HCT116 (cell line): ENCODE measurements around the gene RCAN3. TPM values are rescaled to one million over a fixed set of nuclear protein-coding genes. Genes with fewer than 3 reads are reported as not detected.

ENCODE experiments used
- ATAC-seq: fragments of 200-7000 bp; cut with Tn5 transposase; 2 replicates; pipeline ENCODE4 v1.9.1; 2020; ENCODE audit warnings: mild to moderate bottlenecking, moderate library complexity
- BruUV-seq: library from RNA; stranded (reverse); fragments of 400-500 nt; replicated peaks from 2 replicates; lab custom pipeline; 2021; lab: Mats Ljungman, UMichigan
- CTCF ChIA-PET: fragments of 300-600 bp; sonication (Branson Sonifier 250); formaldehyde crosslinking; loops from one replicate; lab custom pipeline; 2021; ENCODE audit warnings: antibody characterized with exemption; lab: Charles Lee
- POLR2A ChIA-PET: fragments of 300-600, 350-600 bp; sonication (Branson Sonifier 250); formaldehyde crosslinking; loops from one replicate; lab custom pipeline; 2021; ENCODE audit warnings: antibody characterized with exemption; lab: Charles Lee
- RAD21 ChIA-PET, 2 experiments: fragments of 300-600 bp; sonication (Branson Sonifier 250); formaldehyde crosslinking; loops; one replicate each; lab custom pipeline; 2023; ENCODE audit warnings: low total read pairs in 2 of 2; ENCODE audit not compliant: uncharacterized antibody in 2 of 2, unreplicated experiment in 2 of 2, low non-redundant PET in 1 of 2; lab: Charles Lee
- DNase-seq: peaks from one replicate; pipeline ENCODE4 v3.0.0-alpha.2; 2010; ENCODE audit warnings: low read depth, low spot score
- H2AFZ ChIP-seq: fragments of 200-600 bp; shearing (Covaris generic), sonication (generic); 2 replicates; pipeline ENCODE4 v1.6.1; 2017; ENCODE audit warnings: low read depth, mixed run types, mixed read lengths, antibody characterized with exemption, low read length; ENCODE audit not compliant: poor library complexity, severe bottlenecking
- H3K27ac ChIP-seq: 2 replicates; pipeline ENCODE4 v1.5.1; 2012; ENCODE audit warnings: low read depth, low read length
- H3K27me3 ChIP-seq: fragments of 200-600 bp; sonication (generic); 2 replicates; pipeline ENCODE4 v1.6.1; 2016; ENCODE audit warnings: mixed run types, low read length, mixed read lengths; ENCODE audit not compliant: insufficient read depth
- H3K36me3 ChIP-seq, 2 experiments: fragments of 200-500 bp in 1 of 2; fragments of 200-600 bp in 1 of 2; sonication (Bioruptor generic) in 1 of 2; sonication (generic) in 1 of 2; 2 replicates each; pipeline versions ENCODE4 v1.5.1 to v1.6.1; 2014 to 2016; ENCODE audit warnings: low read length in 2 of 2, inconsistent platforms in 1 of 2, mixed read lengths in 1 of 2, mixed run types in 1 of 2; ENCODE audit not compliant: insufficient read depth in 2 of 2, control insufficient read depth in 1 of 2
- H3K4me1 ChIP-seq, 2 experiments: fragments of 200-600 bp in 1 of 2; sonication (generic) in 1 of 2; 2 replicates each; pipeline versions ENCODE4 v1.5.1 to v1.6.1; 2012 to 2017; ENCODE audit warnings: low read length in 2 of 2, inconsistent platforms in 1 of 2, mild to moderate bottlenecking in 1 of 2, mixed read lengths in 1 of 2, mixed run types in 1 of 2, moderate library complexity in 1 of 2; ENCODE audit not compliant: insufficient read depth in 2 of 2, control insufficient read depth in 1 of 2
- H3K4me2 ChIP-seq: fragments of 200-600 bp; sonication (generic); 2 replicates; pipeline ENCODE4 v1.6.1; 2017; ENCODE audit warnings: mixed run types, low read length, mixed read lengths
- H3K4me3 ChIP-seq, 2 experiments: fragments of 200-600 bp in 1 of 2; sonication (generic) in 1 of 2; replicated peaks in 1 of 2; 2 replicates each; pipeline ENCODE4 v1.5.1; 2011 to 2016; ENCODE audit warnings: low read length in 2 of 2, control low read depth in 1 of 2, low read depth in 1 of 2, mild to moderate bottlenecking in 1 of 2, mixed read lengths in 1 of 2, mixed run types in 1 of 2
- H3K79me2 ChIP-seq: fragments of 200-600 bp; sonication (generic); 2 replicates; pipeline ENCODE4 v1.6.1; 2017; ENCODE audit warnings: mild to moderate bottlenecking, mixed run types, low read length, moderate library complexity, mixed read lengths; ENCODE audit not compliant: insufficient read depth
- H3K9ac ChIP-seq: fragments of 200-600 bp; sonication (generic); 2 replicates; pipeline ENCODE4 v1.6.1; 2016; ENCODE audit warnings: low read length, mixed read lengths
- H3K9me2 ChIP-seq: fragments of 200-600 bp; sonication (generic), shearing (Covaris generic); 2 replicates; pipeline ENCODE4 v1.6.1; 2017; ENCODE audit warnings: mixed run types, mild to moderate bottlenecking, moderate library complexity; ENCODE audit not compliant: insufficient read depth
- H3K9me3 ChIP-seq, 2 experiments: fragments of 200-500 bp in 1 of 2; fragments of 200-600 bp in 1 of 2; sonication (Bioruptor generic) in 1 of 2; sonication (generic) in 1 of 2; 2 replicates each; pipeline ENCODE4 v1.6.1; 2014 to 2017; ENCODE audit warnings: low read length in 2 of 2, mixed read lengths in 2 of 2, inconsistent platforms in 1 of 2, low read depth in 1 of 2, mild to moderate bottlenecking in 1 of 2, mixed run types in 1 of 2, moderate library complexity in 1 of 2; ENCODE audit not compliant: control insufficient read depth in 1 of 2, insufficient read depth in 1 of 2
- H4K20me1 ChIP-seq: fragments of 200-600 bp; sonication (generic), shearing (Covaris generic); 2 replicates; pipeline ENCODE4 v1.6.1; 2017; ENCODE audit warnings: mixed run types, mild to moderate bottlenecking, moderate library complexity; ENCODE audit not compliant: insufficient read depth
- ATF3 ChIP-seq: IDR thresholded peaks from 2 replicates; pipeline ENCODE4 v1.6.1; 2012
- CBX3 ChIP-seq: IDR thresholded peaks from 2 replicates; pipeline ENCODE4 v1.6.1; 2012; ENCODE audit warnings: low read depth
- CEBPB ChIP-seq: IDR thresholded peaks from 2 replicates; pipeline ENCODE4 v1.6.1; 2012; ENCODE audit warnings: low read depth
- EGR1 ChIP-seq: IDR thresholded peaks from 2 replicates; pipeline ENCODE4 v1.6.1; 2012; ENCODE audit warnings: low read depth
- ELF1 ChIP-seq: IDR thresholded peaks from 2 replicates; pipeline ENCODE4 v1.6.1; 2012; ENCODE audit warnings: low read depth, borderline replicate concordance
- EZH2 ChIP-seq: fragments of 200-600 bp; sonication (generic); IDR thresholded peaks from 2 replicates; pipeline ENCODE4 v1.6.1; 2017; ENCODE audit warnings: antibody characterized with exemption, mixed run types
- FOSL1 ChIP-seq: IDR thresholded peaks from 2 replicates; pipeline ENCODE4 v1.6.1; 2012; ENCODE audit warnings: low read depth
- JUND ChIP-seq: IDR thresholded peaks from 2 replicates; pipeline ENCODE4 v1.6.1; 2012
- MAX ChIP-seq: IDR thresholded peaks from 2 replicates; pipeline ENCODE4 v1.6.1; 2012
- POLR2AphosphoS5 ChIP-seq: IDR thresholded peaks from 2 replicates; pipeline ENCODE4 v1.6.1; 2011; ENCODE audit warnings: mild to moderate bottlenecking, low read depth, low read length, moderate library complexity
- RAD21 ChIP-seq: IDR thresholded peaks from 2 replicates; pipeline ENCODE4 v1.6.1; 2012; ENCODE audit warnings: low read depth, mild to moderate bottlenecking
- SIN3A ChIP-seq: IDR thresholded peaks from 2 replicates; pipeline ENCODE4 v1.6.1; 2012; ENCODE audit warnings: low read depth
- SP1 ChIP-seq: IDR thresholded peaks from 2 replicates; pipeline ENCODE4 v1.6.1; 2012; ENCODE audit warnings: low read depth
- SRF ChIP-seq: IDR thresholded peaks from 2 replicates; pipeline ENCODE4 v1.6.1; 2012; ENCODE audit warnings: low read depth
- TCF7L2 ChIP-seq: IDR thresholded peaks from 2 replicates; pipeline ENCODE4 v1.7.0; 2011; ENCODE audit warnings: borderline replicate concordance, inconsistent platforms; ENCODE audit not compliant: insufficient read depth, insufficient read length; ENCODE audit errors: extremely low read depth
- YY1 ChIP-seq: IDR thresholded peaks from 2 replicates; pipeline ENCODE4 v1.6.1; 2011; ENCODE audit warnings: low read length, low read depth, moderate library complexity, mild to moderate bottlenecking; ENCODE audit not compliant: insufficient replicate concordance; ENCODE audit errors: extremely low read depth
- ZBTB33 ChIP-seq: IDR thresholded peaks from 2 replicates; pipeline ENCODE4 v1.6.1; 2011; ENCODE audit warnings: mild to moderate bottlenecking, low read length, moderate library complexity; ENCODE audit not compliant: insufficient replicate concordance; ENCODE audit errors: extremely low read depth
- ZFX ChIP-seq: fragments of 450-650 bp; IDR thresholded peaks from 2 replicates; pipeline ENCODE4 v1.6.1; 2017
- ZNF274 ChIP-seq: fragments of 200-500 bp; sonication (Bioruptor generic); IDR thresholded peaks from 2 replicates; pipeline ENCODE4 v1.6.1; 2014; ENCODE audit warnings: mild to moderate bottlenecking, low read depth, low read length, inconsistent platforms
- intact Hi-C: fragments of 100-400 bp; cut with micrococcal nuclease; formaldehyde crosslinking; loops from 2 replicates; pipeline ENCODE4 v1.10.0; 2022
- total RNA-seq: library from RNA; stranded (reverse); gene quantifications from one replicate; pipeline ENCODE4 v1.2.1, GENCODE V29; 2021; ENCODE audit not compliant: unreplicated experiment

The RCAN3 gene
- total RNA-seq, 1 experiment from 2014 or later = 13.3 TPM

GRCh38 chr1:24455272-24455671, 47.4 kb upstream of the RCAN3 start:
- intact Hi-C loops = no loop called here
- no peak for TF ChIP-seq JUND
- no peak for TF ChIP-seq TCF7L2
- no peak for TF ChIP-seq ZNF274
- TF ChIP-seq POLR2AphosphoS5 = no peak
- TF ChIP-seq YY1 = no peak
- TF ChIP-seq RAD21 = no peak
- no peak for TF ChIP-seq SP1
- no peak for TF ChIP-seq SRF
- no peak for TF ChIP-seq ATF3
- no peak for TF ChIP-seq EZH2
- no peak for TF ChIP-seq SIN3A
- no peak for TF ChIP-seq ZFX
- TF ChIP-seq EGR1 = no peak
- TF ChIP-seq ZBTB33 = no peak
- no peak for TF ChIP-seq CBX3
- no peak for TF ChIP-seq ELF1
- TF ChIP-seq CEBPB = no peak
- no peak for TF ChIP-seq MAX
- TF ChIP-seq FOSL1 = no peak
- Histone ChIP-seq H3K9ac (no peak overlapping the region), H3K4me3 (no peak overlapping the region), H4K20me1 (no peaks in the 10 kb centered on the region), H3K4me2 (no peak overlapping the region), H3K79me2 (no peaks in the 10 kb centered on the region), H3K9me3 (no peaks in the 10 kb centered on the region), H3K9me2 (no peaks in the 10 kb centered on the region), H3K36me3 (peaks cover 0 to under 1% of the 10 kb centered on the region in 2 experiments; a peak in 1 of 4 replicates), H2AFZ (no peak overlapping the region), H3K27ac (no peak overlapping the region), H3K27me3 (no peaks in the 10 kb centered on the region), H3K4me1 (no peaks in the 10 kb centered on the region)
- RAD21 ChIA-PET = no interaction called here
- CTCF ChIA-PET = no interaction called here
- no peak for ATAC-seq
- POLR2A ChIA-PET = no interaction called here
- BruUV-seq = no TSS peak
- DNase-seq = no peak
